Activated naive CD4-positive, alpha-beta T cell treated with anti-CD3 and anti-CD28 coated beads, Interleukin-2, amount 10 ng/mL, durations not matched to agents 7 days and 5 days (primary cell): ENCODE data around the gene SPRYD3.
"Not testable (repeated sequence)": the region's sequence is repeated elsewhere in the genome, so short reads cannot be mapped to it uniquely, and the experiment has no call there.

Experiments
- CTCF ChIA-PET: fragments of 350-600 bp; sonication (Branson Sonifier 250); formaldehyde crosslinking; loops from one replicate; lab custom pipeline; 2021; ENCODE audit warnings: antibody characterized with exemption; lab: Charles Lee
- DNase-seq: peaks from one replicate; pipeline ENCODE4 v3.0.0-alpha.2; 2020
- H3K27ac Mint-ChIP-seq: one replicate; pipeline ENCODE4 v1.8.0; 2021; ENCODE audit warnings: mild to moderate bottlenecking, moderate library complexity, mixed read lengths
- H3K27me3 Mint-ChIP-seq: one replicate; pipeline ENCODE4 v1.8.0; 2021; ENCODE audit warnings: mild to moderate bottlenecking, mixed read lengths
- H3K36me3 Mint-ChIP-seq: one replicate; pipeline ENCODE4 v1.8.0; 2021; ENCODE audit warnings: mixed read lengths
- H3K4me1 Mint-ChIP-seq: one replicate; pipeline ENCODE4 v1.8.0; 2021; ENCODE audit warnings: mixed read lengths
- H3K4me3 Mint-ChIP-seq: one replicate; pipeline ENCODE4 v1.8.0; 2021; ENCODE audit warnings: mild to moderate bottlenecking, moderate library complexity, mixed read lengths
- H3K9me3 Mint-ChIP-seq: one replicate; pipeline ENCODE4 v1.8.0; 2021; ENCODE audit warnings: mixed read lengths

SPRYD3 gene

GRCh38 chr12:53042607-53043454 lies 36.4 kb downstream of the SPRYD3 start:
- H3K9me3 Mint-ChIP-seq: no peaks in the 10 kb centered on the region
- CTCF ChIA-PET: interaction anchor here (1.4 to 6.3 kb wide), 2 partner anchors 13 to 60 kb away, joined by 3 to 33 read pairs; partner anchors contain the start of gene SOAT2
- H3K27ac Mint-ChIP-seq: no peak overlapping the region
- DNase-seq: no peak
- H3K27me3 Mint-ChIP-seq: peaks cover 31% of the 10 kb centered on the region
- H3K36me3 Mint-ChIP-seq: peaks cover 38% of the 10 kb centered on the region
- peaks cover 35% of the 10 kb centered on the region for H3K4me1 Mint-ChIP-seq
- no peak overlapping the region for H3K4me3 Mint-ChIP-seq

GRCh38 chr12:53039851-53040250 lies 39.3 kb downstream of the SPRYD3 start:
- no peak overlapping the region for H3K4me3 Mint-ChIP-seq
- no peak overlapping the region for H3K27ac Mint-ChIP-seq
- CTCF ChIA-PET: interaction anchor here (2.4 to 2.6 kb wide), 2 partner anchors 14 to 59 kb away, joined by 13 to 19 read pairs; no protein-coding TSS in a partner anchor
- H3K9me3 Mint-ChIP-seq: no peaks in the 10 kb centered on the region
- peaks cover 52% of the 10 kb centered on the region for H3K36me3 Mint-ChIP-seq
- H3K4me1 Mint-ChIP-seq: peaks cover 30% of the 10 kb centered on the region
- H3K27me3 Mint-ChIP-seq: peaks cover 10% of the 10 kb centered on the region
- no peak for DNase-seq

GRCh38 chr12:53036802-53037201 lies 42.4 kb downstream of the SPRYD3 start:
- Mint-ChIP-seq H3K27me3 (no peaks in the 10 kb centered on the region), H3K36me3 (peaks cover 61% of the 10 kb centered on the region), H3K27ac (no peak overlapping the region), H3K4me3 (no peak overlapping the region), H3K9me3 (no peaks in the 10 kb centered on the region), H3K4me1 (peaks cover 39% of the 10 kb centered on the region)
- no peak for DNase-seq
- CTCF ChIA-PET: interaction anchor here (0.8 to 1.7 kb wide), 2 partner anchors 8 to 12 kb away, joined by 4 to 5 read pairs; no protein-coding TSS in a partner anchor

GRCh38 chr12:53034459-53034858 lies 44.7 kb downstream of the SPRYD3 start:
- no peak overlapping the region for H3K4me3 Mint-ChIP-seq
- H3K27me3 Mint-ChIP-seq: no peaks in the 10 kb centered on the region
- H3K9me3 Mint-ChIP-seq: no peaks in the 10 kb centered on the region
- peaks cover 35% of the 10 kb centered on the region for H3K4me1 Mint-ChIP-seq
- no peak for DNase-seq
- CTCF ChIA-PET: no interaction called here
- H3K36me3 Mint-ChIP-seq: peaks cover 61% of the 10 kb centered on the region
- H3K27ac Mint-ChIP-seq: no peak overlapping the region

- Mint-ChIP-seq H3K27ac (peak overlapping the region; percentile 30), H3K4me1 (peaks cover 29% of the 10 kb centered on the region), H3K36me3 (peaks cover 55% of the 10 kb centered on the region)
- H3K4me3 Mint-ChIP-seq, DNase-seq, H3K9me3 Mint-ChIP-seq, CTCF ChIA-PET, H3K27me3 Mint-ChIP-seq: not testable (repeated sequence)
Observed at GRCh38 chr12:53033832-53034231, 45.4 kb downstream of the SPRYD3 start.

GRCh38 chr12:53031616-53032015 lies 47.6 kb downstream of the SPRYD3 start:
- Mint-ChIP-seq H3K27ac (no peak overlapping the region), H3K4me3 (no peak overlapping the region), H3K9me3 (no peaks in the 10 kb centered on the region), H3K27me3 (no peaks in the 10 kb centered on the region), H3K4me1 (peaks cover 9% of the 10 kb centered on the region), H3K36me3 (peaks cover 55% of the 10 kb centered on the region)
- DNase-seq: no peak
- CTCF ChIA-PET: interaction anchor here (1.0 kb wide), 1 partner anchor 23 kb away, joined by 4 read pairs; no protein-coding TSS in a partner anchor

- H3K9me3 Mint-ChIP-seq, H3K27ac Mint-ChIP-seq, DNase-seq, H3K4me1 Mint-ChIP-seq, H3K4me3 Mint-ChIP-seq, H3K27me3 Mint-ChIP-seq: not testable (repeated sequence)
- peaks cover 53% of the 10 kb centered on the region for H3K36me3 Mint-ChIP-seq
- CTCF ChIA-PET: interaction anchor here (1.0 to 2.0 kb wide), 3 partner anchors 10 to 18 kb away, joined by 3 to 7 read pairs (median 3); no protein-coding TSS in a partner anchor
Observed at GRCh38 chr12:53027014-53027413, 52.2 kb downstream of the SPRYD3 start.

- Mint-ChIP-seq H3K36me3 (peaks cover 51% of the 10 kb centered on the region), H3K27ac (no peak overlapping the region), H3K9me3 (no peaks in the 10 kb centered on the region), H3K4me1 (no peaks in the 10 kb centered on the region), H3K27me3 (no peaks in the 10 kb centered on the region), H3K4me3 (no peak overlapping the region)
- DNase-seq: no peak
- CTCF ChIA-PET: interaction anchor here (1.0 to 2.1 kb wide), 4 partner anchors 11 to 450 kb away, joined by 3 to 7 read pairs (median 5); no protein-coding TSS in a partner anchor
Observed at GRCh38 chr12:53025250-53025649, 53.9 kb downstream of the SPRYD3 start.

GRCh38 chr12:53014709-53015108 lies 64.5 kb downstream of the SPRYD3 start:
- H3K4me3 Mint-ChIP-seq: no peak overlapping the region
- H3K36me3 Mint-ChIP-seq: peaks cover 47% of the 10 kb centered on the region
- H3K27me3 Mint-ChIP-seq: no peaks in the 10 kb centered on the region
- DNase-seq: no peak
- CTCF ChIA-PET: interaction anchor here (2.2 kb wide), 1 partner anchor 10 kb away, joined by 7 read pairs; no protein-coding TSS in a partner anchor
- peaks cover 27% of the 10 kb centered on the region for H3K4me1 Mint-ChIP-seq
- H3K27ac Mint-ChIP-seq: no peak overlapping the region
- H3K9me3 Mint-ChIP-seq: no peaks in the 10 kb centered on the region
